Hematopoietic multipotent progenitor cell treated with erythropoietin and hydrocortisone succinate and interleukin-3 and kit ligand, for 8 days (in vitro differentiated cells): Measurements from ENCODE around the gene SNX20.

ENCODE experiments used
- DNase-seq: peaks from one replicate; pipeline ENCODE4 v3.0.0-alpha.2; 2015

Gene SNX20

GRCh38 chr16:50653633-50654519 lies 27.2 kb downstream of the SNX20 start:
- no peak for DNase-seq

DNA sequence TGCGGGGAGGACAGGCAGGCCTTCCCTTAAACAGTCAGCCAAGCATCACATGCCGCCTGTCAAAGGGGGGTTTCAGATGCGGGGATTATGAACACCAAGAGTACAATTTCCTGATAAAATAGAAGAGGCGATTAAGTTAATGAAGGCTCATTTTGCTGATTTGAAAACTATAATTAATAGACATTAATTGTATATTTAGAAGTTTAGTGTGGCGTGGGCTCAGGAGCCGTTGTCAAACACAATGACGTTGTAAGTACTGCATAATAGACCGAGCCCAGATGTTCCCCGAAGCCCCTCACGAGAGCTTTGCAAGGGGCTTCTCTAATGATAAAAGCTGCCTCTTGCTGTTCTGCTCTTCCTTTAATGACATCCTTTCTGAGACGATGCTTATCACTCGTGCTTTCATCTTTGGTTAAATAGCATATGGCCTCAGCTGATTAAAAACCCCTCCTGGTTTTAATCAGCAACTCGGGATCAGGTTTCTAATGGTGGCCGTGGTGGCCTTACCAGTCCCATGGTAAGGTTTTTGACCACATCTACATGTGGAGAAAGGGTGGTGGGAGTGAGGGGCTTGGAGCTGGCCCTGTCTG lies 28.2 kb downstream of the SNX20 start:
- DNase-seq = no peak

GRCh38 chr16:50651835-50652438 lies 29.2 kb downstream of the SNX20 start:
- DNase-seq = no peak

GRCh38 chr16:50646345-50646744 lies 34.8 kb downstream of the SNX20 start:
- no peak for DNase-seq

DNA sequence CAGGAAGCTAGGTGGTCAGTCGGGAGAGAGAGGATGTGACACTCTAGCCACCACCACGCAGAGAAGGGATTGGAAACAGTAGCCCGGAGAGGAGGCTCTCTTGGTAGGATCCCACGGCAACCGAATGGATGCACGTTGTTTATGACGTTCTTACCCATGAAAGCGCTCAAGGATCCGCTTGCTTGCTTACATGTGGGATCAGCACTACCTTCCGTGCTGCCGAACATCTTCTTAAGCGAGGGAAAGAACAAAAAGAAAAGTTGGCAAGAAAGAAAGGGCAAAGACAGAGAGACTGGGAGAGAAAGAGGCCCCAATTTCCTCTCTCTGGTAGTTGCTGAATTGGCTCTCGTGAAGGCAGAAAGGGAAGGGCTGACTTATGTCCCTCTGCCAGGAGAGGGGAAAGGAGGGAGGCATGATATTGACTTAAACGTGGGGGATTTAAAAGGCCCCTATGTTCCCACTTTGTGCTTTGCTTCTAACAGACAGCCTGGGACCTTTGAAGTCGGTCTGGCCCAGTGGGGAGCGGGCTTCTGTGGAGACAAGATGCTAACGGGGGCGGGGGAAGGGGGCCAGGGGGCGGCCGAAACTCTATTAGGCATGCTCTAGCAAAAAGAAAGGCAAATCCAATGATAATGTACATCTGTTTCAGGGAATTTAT lies 35.4 kb downstream of the SNX20 start:
- DNase-seq = no peak

DNA sequence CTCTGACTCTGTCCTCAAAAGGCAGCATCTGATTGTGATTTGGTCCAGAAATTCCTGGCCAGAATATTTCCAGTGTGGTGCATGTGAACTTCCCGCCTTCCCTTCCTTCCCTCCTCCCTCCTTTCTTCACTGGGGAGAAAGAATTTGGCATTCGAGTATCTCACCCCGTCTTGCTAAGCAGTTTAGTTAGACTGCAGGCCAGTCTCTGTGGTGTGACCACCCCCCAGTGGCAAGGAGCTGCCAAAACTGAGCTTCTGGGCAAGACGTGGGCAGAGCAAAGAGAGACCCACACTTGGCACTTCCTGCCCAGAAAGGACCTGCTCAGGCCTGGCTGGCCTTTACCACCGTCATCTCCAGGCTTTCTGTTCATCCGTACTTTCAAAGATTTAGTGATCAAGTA lies 36.4 kb downstream of the SNX20 start:
- DNase-seq = no peak

- DNase-seq = no peak
Observed at GRCh38 chr16:50644245-50644644, 36.9 kb downstream of the SNX20 start.

GRCh38 chr16:50643192-50643591 lies 37.9 kb downstream of the SNX20 start:
- DNase-seq = no peak

- no peak for DNase-seq
Observed at GRCh38 chr16:50642349-50642748, 38.8 kb downstream of the SNX20 start.

- no peak for DNase-seq
Observed at GRCh38 chr16:50641818-50642187, 39.3 kb downstream of the SNX20 start.

- no peak for DNase-seq
Observed at GRCh38 chr16:50640919-50641817, 39.9 kb downstream of the SNX20 start.

DNA sequence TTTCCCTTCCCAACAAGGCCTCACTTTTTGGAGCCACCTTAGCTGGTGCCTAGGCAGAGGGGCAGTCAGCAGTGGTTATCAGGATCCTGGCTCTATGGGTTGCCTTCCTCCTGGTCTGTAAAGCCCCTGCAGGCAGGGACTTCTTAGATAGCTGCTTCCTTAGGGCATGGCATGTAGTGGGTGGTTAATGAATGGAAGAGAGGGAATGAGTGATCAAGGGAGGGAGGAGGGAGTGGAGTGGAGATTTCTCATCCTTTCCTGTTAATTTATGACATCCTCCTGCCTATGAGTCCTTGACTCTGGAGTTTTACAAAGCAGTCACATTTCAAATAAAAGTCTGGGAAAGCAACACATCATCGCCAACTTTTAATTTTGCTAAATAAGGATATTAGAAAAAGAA lies 40.7 kb downstream of the SNX20 start:
- DNase-seq = no peak

GRCh38 chr16:50638816-50639670 lies 42.1 kb downstream of the SNX20 start:
- no peak for DNase-seq

GRCh38 chr16:50637716-50638602 lies 43.2 kb downstream of the SNX20 start:
- no peak for DNase-seq

GRCh38 chr16:50636753-50637374 lies 44.2 kb downstream of the SNX20 start:
- no peak for DNase-seq

DNA sequence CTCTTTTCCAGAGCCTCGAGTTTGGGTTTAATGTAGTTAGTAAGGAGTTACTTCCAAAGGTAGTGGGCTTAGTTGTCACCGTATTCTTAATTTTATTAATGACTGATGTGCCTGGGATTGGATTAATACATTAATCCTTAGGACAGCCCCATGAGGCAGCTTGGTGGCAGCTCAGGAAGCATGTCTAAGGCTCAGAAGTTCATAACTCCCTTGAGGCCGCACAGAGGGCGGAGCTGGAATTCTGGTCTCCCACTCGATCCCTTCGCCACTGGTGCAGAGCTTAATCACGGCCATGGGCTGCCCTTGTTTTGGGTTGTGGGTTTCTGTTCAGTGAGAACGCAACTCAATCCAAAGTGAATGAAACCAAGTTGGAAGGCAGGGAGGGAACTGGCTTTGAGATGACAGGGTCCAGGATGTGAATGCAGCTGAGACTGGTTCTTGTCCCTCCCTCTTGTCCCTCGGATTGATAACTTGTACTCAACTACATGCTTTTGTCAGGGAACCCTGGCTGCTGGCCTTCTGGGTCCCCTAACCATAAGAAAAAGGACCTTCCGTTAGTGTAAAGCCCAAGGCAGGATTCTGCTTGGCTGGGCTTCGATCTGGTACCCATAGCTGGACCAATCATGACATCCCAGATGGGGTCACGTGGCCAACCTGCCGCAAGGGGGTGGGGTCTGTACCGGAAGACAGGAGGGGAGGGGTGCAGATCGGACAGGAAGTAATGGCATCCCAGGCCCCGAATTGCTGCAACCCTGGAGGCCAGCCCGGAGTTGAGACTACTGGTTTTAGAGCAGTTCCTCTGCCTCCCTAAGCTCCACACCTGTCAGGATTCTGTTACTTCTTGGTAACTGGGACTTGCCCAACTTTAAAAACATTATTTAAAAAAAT lies 45.4 kb downstream of the SNX20 start:
- no peak for DNase-seq

- no peak for DNase-seq
Observed at GRCh38 chr16:50634947-50635346, 46.2 kb downstream of the SNX20 start.

DNA sequence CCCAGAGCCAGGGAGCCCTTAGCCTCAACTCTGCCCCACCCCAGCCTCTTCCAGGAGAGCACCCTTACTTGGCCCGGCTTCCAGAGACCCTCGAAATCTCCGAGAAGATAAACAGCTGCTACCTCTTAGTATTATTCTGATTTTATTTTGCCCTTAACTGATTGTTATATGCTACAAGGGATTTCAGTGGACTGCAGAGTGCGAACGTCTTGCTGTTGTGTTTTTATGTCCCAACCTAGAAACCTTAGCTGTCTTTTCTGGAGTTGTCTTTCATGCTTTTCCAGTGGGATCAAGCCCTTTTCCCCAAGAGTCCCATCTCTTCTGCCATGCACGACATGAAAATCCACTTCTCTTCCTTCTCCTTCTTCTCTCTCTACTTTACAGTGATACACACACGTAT lies 47.0 kb downstream of the SNX20 start:
- DNase-seq = no peak
